Dermis blood vessel endothelial cell (primary cell): ENCODE measurements around the gene RDH8. TPM values are rescaled to one million over a fixed set of nuclear protein-coding genes. Genes with fewer than 3 reads are reported as not detected.

Source experiments
- DNase-seq: peaks from one replicate; pipeline ENCODE4 v3.0.0; 2010
- total RNA-seq: library from RNA; depleted of rRNA; stranded (reverse); fragments of >200 nt; gene quantifications from 2 replicates; pipeline ENCODE4 v1.2.3, GENCODE V29; 2014

Gene RDH8
- total RNA-seq, 1 donor from 2014 or later: not detected

DNA sequence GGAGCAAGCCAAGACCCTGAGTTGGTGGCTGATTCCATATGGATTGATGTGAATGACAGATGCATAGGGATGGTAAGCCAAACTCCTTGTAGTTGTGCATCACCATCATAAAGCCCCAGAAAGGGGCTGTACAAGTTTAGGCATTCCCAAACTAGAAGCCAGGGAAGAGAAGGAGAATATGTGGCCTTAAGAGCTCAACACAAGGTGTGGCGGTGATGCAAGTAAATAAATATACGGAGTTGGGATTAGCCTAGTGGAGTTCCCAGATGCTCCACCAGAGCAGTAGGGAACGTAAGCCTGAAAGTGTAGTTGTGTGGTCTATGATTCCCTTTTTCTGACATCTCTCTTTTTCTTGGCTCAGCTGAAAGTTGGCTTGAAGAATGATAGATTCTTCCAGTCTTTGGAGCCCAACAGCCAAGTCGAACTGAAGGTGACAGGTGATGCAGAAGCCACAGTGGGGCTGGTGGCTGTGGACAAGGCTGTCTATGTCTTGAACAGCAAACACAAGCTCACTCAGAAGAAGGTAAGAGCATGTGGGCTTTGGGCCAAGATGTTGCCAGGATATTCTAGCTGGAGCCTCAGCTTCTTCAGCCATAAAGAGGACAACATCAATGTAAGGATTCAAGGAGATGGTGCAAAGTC, 30.1 kb downstream of the RDH8 start:
- peak; percentile 10 for DNase-seq

GRCh38 chr19:10044390-10044789, 31.1 kb downstream of the RDH8 start:
- peak; percentile 19 for DNase-seq

- DNase-seq: no peak
Observed at GRCh38 chr19:10045371-10045770, 32.1 kb downstream of the RDH8 start.

DNA sequence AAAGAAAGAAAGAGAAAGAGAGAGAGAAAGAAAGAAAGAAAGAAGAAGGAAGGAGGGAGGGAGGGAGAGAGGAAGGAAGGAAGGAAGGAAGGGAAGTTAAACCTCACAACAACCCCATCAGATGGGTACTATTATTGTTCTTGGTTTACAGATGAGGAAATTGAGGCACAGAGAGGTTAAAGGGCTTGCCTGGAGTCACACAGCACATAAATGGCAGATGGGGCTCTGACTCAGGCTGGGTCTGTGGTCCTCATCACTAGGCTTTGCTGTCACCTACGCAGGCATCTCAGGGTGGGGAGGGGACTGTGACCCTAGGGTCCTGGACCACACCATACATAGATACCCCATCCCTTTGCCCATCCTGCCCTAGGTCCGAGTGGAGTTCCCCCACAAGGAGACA, 36.3 kb downstream of the RDH8 start:
- no peak for DNase-seq

GRCh38 chr19:10052602-10053360, 39.5 kb downstream of the RDH8 start:
- DNase-seq: no peak

- peak; percentile 13 for DNase-seq
Observed at GRCh38 chr19:10061717-10062310, 48.5 kb downstream of the RDH8 start.

GRCh38 chr19:10068205-10068604, 54.9 kb downstream of the RDH8 start:
- DNase-seq: no peak

- no peak for DNase-seq
Observed at GRCh38 chr19:10069046-10069445, 55.8 kb downstream of the RDH8 start.

DNA sequence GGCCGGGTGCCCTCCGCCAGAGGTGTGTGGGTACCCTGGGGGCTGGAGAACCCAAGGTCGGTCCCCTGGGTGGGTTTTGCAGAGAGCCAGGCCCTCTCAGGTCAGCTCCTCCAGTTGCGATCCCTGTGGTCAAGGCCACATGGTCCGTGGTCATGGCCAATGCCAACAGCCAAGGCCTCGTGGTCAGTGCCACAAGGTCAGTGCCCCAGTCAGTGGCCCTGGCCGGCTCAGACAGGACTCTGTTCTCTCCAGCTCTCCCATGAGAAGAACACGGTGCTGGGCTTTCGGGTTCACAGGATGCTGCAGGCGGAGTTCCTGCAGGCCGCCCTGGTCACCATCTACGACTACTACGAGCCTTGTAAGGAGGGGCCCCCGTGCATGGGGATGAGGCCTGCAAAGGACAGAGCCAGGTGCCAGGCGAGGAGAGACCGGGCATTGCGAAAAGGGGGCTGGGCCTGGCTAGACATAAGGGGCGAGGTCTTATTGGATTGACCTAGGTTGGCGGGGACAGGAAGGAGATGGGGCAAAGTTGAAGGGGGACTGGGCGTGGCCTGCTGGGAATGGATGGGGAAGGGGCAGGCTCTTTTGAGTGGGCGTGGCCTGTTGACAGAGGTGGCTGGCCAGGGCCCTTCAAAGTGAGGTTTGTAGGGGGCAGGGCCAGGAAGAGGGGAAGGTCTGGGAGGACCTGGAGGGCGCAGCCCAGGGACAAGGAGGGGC, 57.6 kb downstream of the RDH8 start:
- DNase-seq: no peak

Other genes starting within 250 kb of the RDH8 start
- 4.9 and 9.2 TPM in 2 replicates for gene ZNF846, start 244.7 kb upstream of the RDH8 start, total RNA-seq
- gene FBXL12, start 194.4 kb upstream of the RDH8 start, total RNA-seq: 15.1 and 16.1 TPM in 2 replicates
- 116 and 361 TPM in 2 replicates for gene UBL5, start 185.6 kb upstream of the RDH8 start, total RNA-seq
- gene PIN1, start 178.2 kb upstream of the RDH8 start, total RNA-seq: 99.4 and 127 TPM in 2 replicates
- gene OLFM2, start 77.0 kb upstream of the RDH8 start, total RNA-seq: 0.65 and 2.2 TPM in 2 replicates
- 0.23 and 0.68 TPM in 2 replicates for gene COL5A3, start 3.0 kb upstream of the RDH8 start, total RNA-seq
- gene SHFL, start 72.8 kb downstream of the RDH8 start, total RNA-seq: 29.4 and 31.6 TPM in 2 replicates
- gene ANGPTL6, start 89.2 kb downstream of the RDH8 start, total RNA-seq: 0.28 and 0.68 TPM in 2 replicates
- gene PPAN, start 92.9 kb downstream of the RDH8 start, total RNA-seq: 23.4 and 25.4 TPM in 2 replicates
- gene P2RY11, start 98.2 kb downstream of the RDH8 start, total RNA-seq: 2.6 and 4.6 TPM in 2 replicates
- 307 and 366 TPM in 2 replicates for gene EIF3G, start 106.4 kb downstream of the RDH8 start, total RNA-seq
- gene DNMT1, start 181.5 kb downstream of the RDH8 start, total RNA-seq: 37.9 and 67.9 TPM in 2 replicates
- gene S1PR2, start 217.8 kb downstream of the RDH8 start, total RNA-seq: 0.70 and 0.85 TPM in 2 replicates
- gene MRPL4, start 238.7 kb downstream of the RDH8 start, total RNA-seq: 19.9 and 44.6 TPM in 2 replicates